Neutrophil (primary cell): ENCODE measurements around the gene FCN3.
"Not testable (repeated sequence)": the region's sequence is repeated elsewhere in the genome, so short reads cannot be mapped to it uniquely, and the experiment has no call there.

Experiments
- H3K27ac ChIP-seq: fragments of 200-600 bp; sonication (generic); 2 replicates; pipeline ENCODE4 v1.5.1; 2016; ENCODE audit warnings: mild to moderate bottlenecking, moderate library complexity
- H3K27me3 ChIP-seq: fragments of 200-600 bp; sonication (generic); 2 replicates; pipeline ENCODE4 v1.6.0; 2016; ENCODE audit warnings: mild to moderate bottlenecking
- H3K36me3 ChIP-seq: fragments of 200-600 bp; sonication (generic); 2 replicates; pipeline ENCODE4 v1.5.1; 2017
- H3K4me1 ChIP-seq, 2 experiments: fragments of 200-600 bp in 1 of 2; sonication (generic) in 1 of 2; 1 replicate in 1 of 2; 2 replicates in 1 of 2; pipeline versions ENCODE4 v1.5.1 to v1.6.1; 2013 to 2016; ENCODE audit warnings: low read depth in 1 of 2, low read length in 1 of 2, mild to moderate bottlenecking in 1 of 2, moderate library complexity in 1 of 2; ENCODE audit not compliant: control insufficient read depth in 1 of 2, insufficient read depth in 1 of 2
- H3K4me3 ChIP-seq, 2 experiments: fragments of 200-600 bp in 1 of 2; sonication (generic) in 1 of 2; 1 replicate in 1 of 2; 2 replicates in 1 of 2; pipeline ENCODE4 v1.5.1; 2013 to 2016; ENCODE audit warnings: low read depth in 1 of 2, low read length in 1 of 2, mild to moderate bottlenecking in 1 of 2, moderate library complexity in 1 of 2
- H3K9me3 ChIP-seq: fragments of 200-600 bp; sonication (generic); 2 replicates; pipeline ENCODE4 v1.5.1; 2016
- TF ChIP-seq, protein P1 (sequence below): fragments of 200-600 bp; sonication (generic); IDR thresholded peaks from 2 replicates; pipeline ENCODE4 v1.5.1; 2016; ENCODE audit warnings: antibody characterized with exemption

Gene FCN3

GRCh38 chr1:27406362-27406680 is 31.7 kb upstream of the FCN3 start:
- no peaks in the 10 kb centered on the region for H3K9me3 ChIP-seq
- TF ChIP-seq, protein P1, sequence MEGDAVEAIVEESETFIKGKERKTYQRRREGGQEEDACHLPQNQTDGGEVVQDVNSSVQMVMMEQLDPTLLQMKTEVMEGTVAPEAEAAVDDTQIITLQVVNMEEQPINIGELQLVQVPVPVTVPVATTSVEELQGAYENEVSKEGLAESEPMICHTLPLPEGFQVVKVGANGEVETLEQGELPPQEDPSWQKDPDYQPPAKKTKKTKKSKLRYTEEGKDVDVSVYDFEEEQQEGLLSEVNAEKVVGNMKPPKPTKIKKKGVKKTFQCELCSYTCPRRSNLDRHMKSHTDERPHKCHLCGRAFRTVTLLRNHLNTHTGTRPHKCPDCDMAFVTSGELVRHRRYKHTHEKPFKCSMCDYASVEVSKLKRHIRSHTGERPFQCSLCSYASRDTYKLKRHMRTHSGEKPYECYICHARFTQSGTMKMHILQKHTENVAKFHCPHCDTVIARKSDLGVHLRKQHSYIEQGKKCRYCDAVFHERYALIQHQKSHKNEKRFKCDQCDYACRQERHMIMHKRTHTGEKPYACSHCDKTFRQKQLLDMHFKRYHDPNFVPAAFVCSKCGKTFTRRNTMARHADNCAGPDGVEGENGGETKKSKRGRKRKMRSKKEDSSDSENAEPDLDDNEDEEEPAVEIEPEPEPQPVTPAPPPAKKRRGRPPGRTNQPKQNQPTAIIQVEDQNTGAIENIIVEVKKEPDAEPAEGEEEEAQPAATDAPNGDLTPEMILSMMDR: no peak
- no peak overlapping the region for H3K27ac ChIP-seq
- peaks cover 80% of the 10 kb centered on the region for H3K36me3 ChIP-seq
- peaks cover 6 to 13% of the 10 kb centered on the region in 2 experiments for H3K4me1 ChIP-seq
- no peaks in the 10 kb centered on the region for H3K27me3 ChIP-seq
- H3K4me3 ChIP-seq: no peak overlapping the region

DNA sequence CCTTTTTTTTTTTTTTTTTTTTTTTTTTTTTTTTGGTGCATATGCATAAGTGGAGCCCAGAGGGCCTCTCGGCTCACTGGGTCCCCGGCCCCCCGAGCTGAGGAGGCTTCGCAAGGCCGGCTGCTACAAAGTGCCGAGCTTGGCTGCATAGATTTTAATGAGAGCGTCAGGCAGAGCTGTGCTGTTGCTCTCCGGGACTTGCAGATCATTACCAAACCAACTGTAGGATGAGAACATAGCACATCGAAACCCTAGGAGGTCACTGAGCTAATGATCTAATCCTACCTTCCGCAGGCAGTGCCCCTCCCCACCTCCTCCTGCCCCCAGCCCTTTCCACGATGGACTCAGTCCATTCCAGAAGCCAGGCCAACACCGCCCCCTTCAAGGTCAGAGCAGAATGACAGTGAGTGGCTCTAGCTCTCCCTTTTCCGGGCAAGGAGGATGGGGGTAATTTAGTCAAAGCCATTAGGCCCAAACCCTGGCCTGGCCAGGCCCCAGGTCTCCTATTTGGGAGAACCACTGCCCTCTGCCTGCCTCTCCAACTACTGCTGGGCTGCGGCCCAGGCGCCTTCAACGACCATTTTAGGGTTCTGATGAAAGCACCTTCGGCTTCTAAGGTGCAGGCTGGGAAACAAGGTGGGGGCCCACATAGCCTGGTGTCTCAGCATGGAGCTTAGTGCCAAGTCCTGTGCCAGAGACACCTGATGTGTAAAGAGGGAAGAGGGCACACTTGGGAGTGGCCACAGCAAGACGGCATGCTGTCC is 31.2 kb upstream of the FCN3 start:
- H3K4me1 ChIP-seq: peaks cover 6 to 13% of the 10 kb centered on the region in 2 experiments
- H3K4me3 ChIP-seq, H3K27ac ChIP-seq, H3K9me3 ChIP-seq, H3K27me3 ChIP-seq: not testable (repeated sequence)
- H3K36me3 ChIP-seq: peaks cover 75% of the 10 kb centered on the region

DNA sequence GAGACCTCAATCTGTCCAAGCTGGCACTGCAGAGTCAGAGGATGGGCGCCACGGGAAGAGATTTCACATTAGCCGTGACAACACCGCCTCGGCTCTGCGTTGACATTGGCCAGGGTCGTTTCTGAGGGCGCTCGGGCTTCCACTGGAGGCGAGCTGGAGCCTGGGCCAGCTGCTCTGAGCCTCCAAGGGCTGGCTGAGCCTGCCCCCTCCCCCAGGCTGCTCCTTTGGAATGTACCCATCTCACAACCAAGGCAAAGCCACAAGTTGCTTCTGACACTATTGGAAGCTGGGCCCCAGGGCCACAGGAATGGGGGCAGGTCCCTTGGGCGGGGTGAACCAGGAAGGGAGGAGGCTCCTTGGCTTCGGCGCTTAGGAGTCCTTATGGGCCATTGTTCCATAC is 30.4 kb upstream of the FCN3 start:
- Histone ChIP-seq H3K27me3 (no peaks in the 10 kb centered on the region), H3K36me3 (peaks cover 68% of the 10 kb centered on the region), H3K4me1 (peaks cover 6 to 13% of the 10 kb centered on the region in 2 experiments), H3K27ac (no peak overlapping the region), H3K9me3 (no peaks in the 10 kb centered on the region), H3K4me3 (no peak overlapping the region)
- TF ChIP-seq, protein P1: no peak

DNA sequence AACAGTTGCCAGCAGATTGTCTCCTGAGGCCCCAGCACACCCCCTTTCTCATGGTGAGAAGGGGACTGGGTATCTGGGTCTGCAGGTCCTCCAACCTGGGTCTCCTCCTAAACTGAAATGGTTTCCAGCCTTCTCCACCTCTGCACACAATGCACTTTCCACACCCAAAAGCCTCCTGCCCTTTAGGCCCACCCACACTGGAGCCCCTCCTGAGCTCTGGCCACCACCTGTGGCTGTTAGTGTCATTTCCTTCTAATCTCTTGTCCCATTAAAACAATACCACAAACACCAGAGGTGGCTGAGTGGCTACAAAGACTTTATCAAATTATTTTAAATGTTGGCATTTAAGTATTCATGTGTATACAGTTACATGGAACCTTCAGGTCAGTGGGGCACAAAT is 29.3 kb upstream of the FCN3 start:
- H3K4me1 ChIP-seq: peaks cover 6 to 13% of the 10 kb centered on the region in 2 experiments
- peak overlapping the region; percentile 41 for H3K27ac ChIP-seq
- H3K36me3 ChIP-seq: peaks cover 57% of the 10 kb centered on the region
- H3K4me3 ChIP-seq: no peak overlapping the region
- no peaks in the 10 kb centered on the region for H3K27me3 ChIP-seq
- no peaks in the 10 kb centered on the region for H3K9me3 ChIP-seq
- TF ChIP-seq, protein P1: no peak

DNA sequence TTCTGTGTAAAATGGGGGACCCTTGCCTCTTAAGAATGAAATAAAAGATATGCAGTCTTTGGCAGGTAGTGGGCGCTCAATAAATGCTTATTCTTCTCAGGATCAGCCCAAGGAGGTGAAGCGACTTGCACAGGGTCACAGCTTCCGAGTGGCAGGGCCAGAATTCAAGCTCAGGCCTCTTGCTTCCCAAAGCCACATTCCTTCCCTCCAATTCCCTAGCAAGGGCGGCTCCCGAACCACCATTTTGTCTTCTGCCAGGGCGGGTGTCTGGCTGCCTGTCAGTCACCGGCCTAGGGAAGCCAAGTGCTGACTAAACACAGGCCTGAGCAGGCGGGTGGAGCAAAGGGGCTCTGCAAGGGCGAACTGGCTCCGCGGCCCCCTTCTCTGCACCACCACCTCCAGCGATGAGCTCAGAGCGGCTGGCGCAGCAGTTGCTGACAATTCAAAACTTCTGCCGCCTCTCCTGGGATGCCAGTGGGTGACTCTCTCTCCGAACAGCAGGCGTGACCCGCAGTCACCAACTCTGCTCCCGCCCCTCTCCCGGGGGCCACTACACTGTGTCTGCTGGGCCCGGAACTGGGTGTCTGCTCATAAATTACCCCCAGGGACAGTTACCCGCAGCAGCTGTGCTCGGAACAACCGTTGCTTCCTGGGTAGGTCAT is 28.6 kb upstream of the FCN3 start:
- H3K4me3 ChIP-seq: no peak overlapping the region
- peaks cover 6 to 13% of the 10 kb centered on the region in 2 experiments for H3K4me1 ChIP-seq
- H3K36me3 ChIP-seq: peaks cover 49% of the 10 kb centered on the region
- H3K27me3 ChIP-seq: no peaks in the 10 kb centered on the region
- H3K27ac ChIP-seq: peak overlapping the region; percentile 41
- H3K9me3 ChIP-seq: no peaks in the 10 kb centered on the region
- TF ChIP-seq, protein P1: no peak

DNA sequence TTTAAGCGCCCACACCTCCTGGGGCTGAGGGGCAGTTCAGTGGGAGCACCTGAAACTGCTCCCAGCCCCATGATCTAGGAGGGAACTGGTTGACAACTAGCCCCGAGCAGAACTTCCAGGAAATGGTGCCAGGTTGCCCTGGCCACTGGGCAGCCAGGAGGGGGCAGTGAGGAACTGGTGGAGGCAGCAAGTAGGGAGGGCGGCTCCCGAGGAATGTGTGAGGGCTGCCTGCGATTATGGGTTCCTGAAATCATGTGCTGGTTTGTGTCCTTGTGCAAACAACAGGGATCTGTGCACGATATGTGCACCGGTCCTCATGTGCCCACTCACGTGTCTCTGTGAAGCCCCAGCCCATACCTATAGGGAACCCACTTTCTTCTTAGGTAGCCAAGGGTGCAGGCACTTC is 27.7 kb upstream of the FCN3 start:
- no peaks in the 10 kb centered on the region for H3K27me3 ChIP-seq
- peak overlapping the region; percentile 41 for H3K27ac ChIP-seq
- peaks cover 41% of the 10 kb centered on the region for H3K36me3 ChIP-seq
- no peaks in the 10 kb centered on the region for H3K9me3 ChIP-seq
- TF ChIP-seq, protein P1: no peak
- peaks cover 6 to 13% of the 10 kb centered on the region in 2 experiments for H3K4me1 ChIP-seq
- H3K4me3 ChIP-seq: no peak overlapping the region
